LNCAP (cell line): ENCODE results near the gene F13A1.

ENCODE experiments used
- TF ChIP-seq, protein P1 (sequence below): fragments of 450-650 bp; IDR thresholded peaks from 2 replicates; pipeline ENCODE4 v1.5.1; 2017; ENCODE audit warnings: mild to moderate bottlenecking

The F13A1 gene

DNA sequence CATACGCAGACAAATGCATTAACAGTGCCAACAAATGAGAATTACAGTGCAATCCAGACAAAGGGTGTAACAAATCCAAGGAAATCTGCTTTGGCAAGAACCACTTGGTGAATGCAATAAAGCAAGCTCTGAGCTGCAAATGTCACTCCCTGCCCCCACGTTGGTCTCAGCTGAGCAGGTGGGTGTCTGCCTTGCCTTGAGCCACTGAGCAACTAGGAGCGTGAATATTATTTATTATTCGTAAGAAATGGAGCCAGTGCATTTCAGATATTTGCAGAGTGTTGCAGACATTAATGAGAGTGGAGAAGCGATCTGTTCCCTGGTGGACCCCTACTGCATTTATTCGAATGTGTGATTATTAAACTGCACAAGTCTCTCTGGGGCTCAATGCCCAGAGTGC lies 36.6 kb upstream of the F13A1 start:
- TF ChIP-seq, protein P1, sequence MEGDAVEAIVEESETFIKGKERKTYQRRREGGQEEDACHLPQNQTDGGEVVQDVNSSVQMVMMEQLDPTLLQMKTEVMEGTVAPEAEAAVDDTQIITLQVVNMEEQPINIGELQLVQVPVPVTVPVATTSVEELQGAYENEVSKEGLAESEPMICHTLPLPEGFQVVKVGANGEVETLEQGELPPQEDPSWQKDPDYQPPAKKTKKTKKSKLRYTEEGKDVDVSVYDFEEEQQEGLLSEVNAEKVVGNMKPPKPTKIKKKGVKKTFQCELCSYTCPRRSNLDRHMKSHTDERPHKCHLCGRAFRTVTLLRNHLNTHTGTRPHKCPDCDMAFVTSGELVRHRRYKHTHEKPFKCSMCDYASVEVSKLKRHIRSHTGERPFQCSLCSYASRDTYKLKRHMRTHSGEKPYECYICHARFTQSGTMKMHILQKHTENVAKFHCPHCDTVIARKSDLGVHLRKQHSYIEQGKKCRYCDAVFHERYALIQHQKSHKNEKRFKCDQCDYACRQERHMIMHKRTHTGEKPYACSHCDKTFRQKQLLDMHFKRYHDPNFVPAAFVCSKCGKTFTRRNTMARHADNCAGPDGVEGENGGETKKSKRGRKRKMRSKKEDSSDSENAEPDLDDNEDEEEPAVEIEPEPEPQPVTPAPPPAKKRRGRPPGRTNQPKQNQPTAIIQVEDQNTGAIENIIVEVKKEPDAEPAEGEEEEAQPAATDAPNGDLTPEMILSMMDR = no peak

DNA sequence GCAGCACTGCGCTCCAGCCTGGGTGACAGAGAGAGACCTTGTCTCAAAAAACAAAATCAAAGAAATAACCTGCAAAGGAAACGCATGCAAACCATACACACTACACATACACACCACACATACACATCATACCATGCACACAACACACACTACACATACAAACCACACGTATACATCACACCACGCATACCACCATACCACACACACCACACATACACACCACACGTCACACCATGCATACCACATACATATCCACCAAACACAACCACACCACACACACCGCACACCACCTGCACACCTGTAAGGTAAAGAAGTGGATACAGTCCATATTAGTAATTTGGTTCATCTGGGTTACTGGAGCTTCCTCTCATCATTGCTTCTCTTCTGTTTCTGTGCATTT lies 32.3 kb upstream of the F13A1 start:
- TF ChIP-seq, protein P1 = no peak

- TF ChIP-seq, protein P1 = no peak
Measured at GRCh38 chr6:6351511-6352025, 31.1 kb upstream of the F13A1 start.

- TF ChIP-seq, protein P1 = no peak
Measured at GRCh38 chr6:6350696-6351095, 30.2 kb upstream of the F13A1 start.

- TF ChIP-seq, protein P1 = no peak
Measured at GRCh38 chr6:6348256-6348655, 27.8 kb upstream of the F13A1 start.

DNA sequence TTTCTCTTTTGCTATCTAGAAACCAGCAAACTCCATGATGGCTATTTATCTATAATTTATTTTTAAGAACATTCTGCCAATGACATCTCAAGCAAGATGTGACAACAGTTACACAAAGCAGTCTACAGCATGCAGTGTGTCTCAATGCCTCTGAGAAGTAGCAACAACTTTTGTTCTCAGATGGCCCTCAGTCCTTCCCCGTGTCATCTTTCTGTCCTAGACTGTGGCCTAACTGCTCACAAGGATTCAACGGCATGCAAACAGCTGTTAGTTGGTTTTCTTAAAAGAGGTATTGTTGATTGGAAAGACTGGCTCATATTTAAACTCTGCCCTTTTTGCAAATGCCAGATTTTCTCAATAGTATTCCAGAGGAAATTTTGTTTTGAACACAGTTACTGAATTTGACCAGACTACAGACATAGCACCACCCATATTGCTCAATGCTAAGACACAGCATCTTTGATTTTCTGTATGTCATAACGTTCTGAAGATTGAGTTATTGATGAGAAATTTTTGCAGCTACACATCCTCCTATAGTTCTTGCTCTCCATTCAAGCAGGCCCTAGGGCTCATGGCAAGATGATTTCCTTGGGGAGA lies 26.1 kb upstream of the F13A1 start:
- TF ChIP-seq, protein P1 = no peak

DNA sequence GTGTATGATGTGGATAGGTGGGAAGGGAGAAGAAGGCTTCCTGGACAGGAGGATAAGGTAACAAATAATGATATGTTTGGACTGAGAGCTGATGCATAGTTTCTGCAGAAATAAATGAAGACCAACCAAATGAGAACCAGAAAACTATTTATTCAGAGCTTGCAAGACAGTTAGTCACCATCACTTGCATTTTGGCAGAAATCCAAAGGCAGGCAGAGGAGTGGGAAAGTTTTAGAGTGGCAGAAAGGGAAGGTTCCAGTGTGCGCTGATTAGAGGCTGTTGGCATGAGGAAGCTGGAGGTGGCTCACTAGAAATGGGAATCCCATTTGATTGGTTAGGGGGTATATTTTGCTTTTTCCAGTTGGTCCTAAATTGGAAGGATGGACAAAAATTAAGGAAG lies 13.0 kb upstream of the F13A1 start:
- TF ChIP-seq, protein P1 = no peak

GRCh38 chr6:6332811-6333244 lies 12.4 kb upstream of the F13A1 start:
- TF ChIP-seq, protein P1 = no peak
